Heart left ventricle (tissue), 13 donors: Measurements from ENCODE around the gene RDH8.

Source experiments
- CTCF ChIP-seq, 12 donors: fragments of 200-600 bp; sonication (generic) in 4 of 12; IDR thresholded peaks; one replicate each; pipeline versions ENCODE4 v1.5.0 to v1.8.0; 2018 to 2022; ENCODE audit warnings: antibody characterized with exemption in 12 of 12, mild to moderate bottlenecking in 5 of 12
- POLR2A ChIP-seq, 2 donors: fragments of 450-650 bp; IDR thresholded peaks; one replicate each; pipeline ENCODE4 v1.6.1; 2017; ENCODE audit warnings: antibody characterized with exemption in 2 of 2, mild to moderate bottlenecking in 2 of 2, moderate library complexity in 2 of 2
- donor health status: ischemic (EF 13 %, LVEDD 7.1; RV severe dilation, severe dysfunction).
- donor health status: DM: no; HTN: yes; CAD: no.
- donor health status: DM: no; HTN: no; CAD: no.
- donor health status: ischemic (EF 25% LVEDD 6.9; RV normal size, moderate dysfunction).
- donor health status: ischemic (EF 25% LVEDD 5.7; RV mildly dilated, moderate dysfunction).
- donor health status: ischemic (EF 35%, LVEDD 5.7; RV mildly dilated, moderate dysfunction).
- donor health status: nonischemic (EF 11% LVEDD 7.7; RV severe dilation, severe dysfunction).
- donor health status: DM: yes; HTN: yes; CAD: no.
- donor health status: PGD.
- donor health status: ischemic (EF 29% LVEDD 5.4; RV normal size, mild dysfunction).
- donor health status: nonischemic (EF 23%, LVEDD 6.1; RV moderate dilation, normal function).

- TF ChIP-seq POLR2A (IDR thresholded peaks at IDR 0.05) = no peak
- no peak for TF ChIP-seq CTCF (IDR thresholded peaks at IDR 0.05)
These were observed 743 bp downstream of the RDH8 start for GRCh38 chr19:10013834-10014618.
